Loucy (cell line): ENCODE data around the gene NLGN1.

Source experiments
- H2AFZ ChIP-seq: fragments of 200-600 bp; sonication (generic); 2 replicates; pipeline ENCODE4 v1.6.0; 2016; ENCODE audit warnings: antibody characterized with exemption, mild to moderate bottlenecking, low read length, moderate library complexity
- H3F3A ChIP-seq: fragments of 200-600 bp; 2 replicates; pipeline ENCODE4 v1.6.0; 2016; ENCODE audit warnings: antibody characterized with exemption, low read depth, mild to moderate bottlenecking
- H3K27me3 ChIP-seq: fragments of 200-600 bp; sonication (generic); 2 replicates; pipeline ENCODE4 v1.6.1; 2014; ENCODE audit warnings: low read length, mild to moderate bottlenecking; ENCODE audit not compliant: insufficient read depth, poor library complexity, severe bottlenecking
- H3K36me3 ChIP-seq: fragments of 200-600 bp; sonication (generic); 2 replicates; pipeline ENCODE4 v1.6.1; 2016; ENCODE audit warnings: low read length; ENCODE audit not compliant: insufficient read depth
- H3K4me1 ChIP-seq: fragments of 200-600 bp; sonication (generic); 2 replicates; pipeline ENCODE4 v1.5.1; 2014; ENCODE audit warnings: low read length, mild to moderate bottlenecking; ENCODE audit not compliant: insufficient read depth, poor library complexity, severe bottlenecking
- H3K4me2 ChIP-seq: fragments of 200-600 bp; sonication (generic); 2 replicates; pipeline ENCODE4 v1.6.0; 2014; ENCODE audit warnings: antibody characterized with exemption, low read length, low read depth, mild to moderate bottlenecking; ENCODE audit not compliant: poor library complexity, severe bottlenecking
- H3K4me3 ChIP-seq: fragments of 200-600 bp; sonication (generic); 2 replicates; pipeline ENCODE4 v1.5.1; 2014; ENCODE audit warnings: low read length, mild to moderate bottlenecking, mixed read lengths; ENCODE audit not compliant: poor library complexity, severe bottlenecking
- H3K79me2 ChIP-seq: fragments of 200-600 bp; sonication (generic); 2 replicates; pipeline ENCODE4 v1.6.1; 2014; ENCODE audit warnings: low read length; ENCODE audit not compliant: insufficient read depth
- H3K9ac ChIP-seq: fragments of 200-600 bp; sonication (generic); 2 replicates; pipeline ENCODE4 v1.6.0; 2014; ENCODE audit warnings: mild to moderate bottlenecking, low read depth, low read length, moderate library complexity; ENCODE audit not compliant: poor library complexity, severe bottlenecking
- H3K9me2 ChIP-seq: fragments of 200-600 bp; sonication (generic); replicated peaks from 2 replicates; pipeline ENCODE4 v1.6.1; 2016; ENCODE audit warnings: low read depth, low read length, mixed read lengths
- H3K9me3 ChIP-seq: fragments of 200-600 bp; sonication (generic); 2 replicates; pipeline ENCODE4 v1.6.1; 2014; ENCODE audit warnings: mild to moderate bottlenecking, antibody characterized with exemption, low read length, low read depth; ENCODE audit not compliant: insufficient read depth
- H4K20me1 ChIP-seq: fragments of 200-600 bp; sonication (generic); 2 replicates; pipeline ENCODE4 v1.6.0; 2014; ENCODE audit warnings: antibody characterized with exemption, low read length, mild to moderate bottlenecking; ENCODE audit not compliant: insufficient read depth, poor library complexity, severe bottlenecking
- CTCF ChIP-seq: fragments of 200-600 bp; sonication (generic); conservative IDR thresholded peaks from 2 replicates; pipeline ENCODE4 v1.5.1; 2014; ENCODE audit warnings: mild to moderate bottlenecking, antibody characterized with exemption, low read length
- EZH2phosphoT487 ChIP-seq: fragments of 200-600 bp; IDR thresholded peaks from 2 replicates; pipeline ENCODE4 v1.6.1; 2018; ENCODE audit warnings: antibody characterized with exemption, mild to moderate bottlenecking, moderate library complexity, borderline replicate concordance

NLGN1 gene

DNA sequence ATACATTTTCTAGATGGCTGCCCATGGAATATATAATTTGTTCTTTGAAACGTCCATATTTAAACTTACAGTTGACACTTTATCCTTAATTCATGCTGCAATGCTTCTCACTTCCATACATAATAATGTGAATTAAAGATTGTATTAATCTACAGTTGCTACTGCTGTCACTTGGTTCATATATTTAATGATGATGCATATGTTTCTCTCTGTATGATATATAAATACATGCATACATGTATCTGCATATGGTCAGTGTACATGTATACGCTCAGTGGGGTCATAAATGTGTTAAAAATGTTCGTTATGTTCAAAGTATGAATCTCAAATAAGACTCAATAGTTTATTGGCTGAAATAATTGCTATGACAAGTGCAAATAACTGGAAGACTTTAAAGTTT lies 382.5 kb downstream of the NLGN1 start:
- no peaks in the 10 kb centered on the region for H3K4me1 ChIP-seq
- H4K20me1 ChIP-seq: no peaks in the 10 kb centered on the region
- no peak overlapping the region for H2AFZ ChIP-seq

GRCh38 chr3:173785004-173785403 lies 387.5 kb downstream of the NLGN1 start:
- Histone ChIP-seq H3K36me3 (no peaks in the 10 kb centered on the region), H3K4me2 (no peak overlapping the region), H3K27me3 (no peaks in the 10 kb centered on the region), H4K20me1 (no peaks in the 10 kb centered on the region), H3F3A (no peaks in the 10 kb centered on the region), H3K9me3 (no peaks in the 10 kb centered on the region), H2AFZ (no peak overlapping the region), H3K4me1 (no peaks in the 10 kb centered on the region), H3K9me2 (no peaks in the 10 kb centered on the region), H3K9ac (no peak overlapping the region), H3K79me2 (no peaks in the 10 kb centered on the region), H3K4me3 (no peak overlapping the region)
- TF ChIP-seq EZH2phosphoT487 (no peak), CTCF (no peak)

More for the DNA sequence above, 382.5 kb downstream of the NLGN1 start:
- no peaks in the 10 kb centered on the region for H3K79me2 ChIP-seq
- H3F3A ChIP-seq: no peaks in the 10 kb centered on the region
- no peak overlapping the region for H3K9ac ChIP-seq
- no peak overlapping the region for H3K4me2 ChIP-seq
- no peaks in the 10 kb centered on the region for H3K9me2 ChIP-seq
- H3K27me3 ChIP-seq: no peaks in the 10 kb centered on the region
- no peaks in the 10 kb centered on the region for H3K36me3 ChIP-seq
- H3K4me3 ChIP-seq: no peak overlapping the region
- H3K9me3 ChIP-seq: no peaks in the 10 kb centered on the region
- TF ChIP-seq EZH2phosphoT487 (no peak), CTCF (no peak)

GRCh38 chr3:173789530-173790162 lies 392.1 kb downstream of the NLGN1 start:
- H3K9ac ChIP-seq: no peak overlapping the region
- H3K9me2 ChIP-seq: no peaks in the 10 kb centered on the region
- TF ChIP-seq EZH2phosphoT487 (no peak), CTCF (no peak)
- H4K20me1 ChIP-seq: no peaks in the 10 kb centered on the region
- H3F3A ChIP-seq: no peaks in the 10 kb centered on the region
- H3K27me3 ChIP-seq: no peaks in the 10 kb centered on the region
- H3K4me3 ChIP-seq: no peak overlapping the region
- no peak overlapping the region for H3K4me2 ChIP-seq
- H3K36me3 ChIP-seq: no peaks in the 10 kb centered on the region
- no peaks in the 10 kb centered on the region for H3K4me1 ChIP-seq
- H3K79me2 ChIP-seq: no peaks in the 10 kb centered on the region
- no peak overlapping the region for H2AFZ ChIP-seq
- no peaks in the 10 kb centered on the region for H3K9me3 ChIP-seq
